ENCODE results near the gene CAPN13. TPM values are rescaled to one million over a fixed set of nuclear protein-coding genes. Genes with fewer than 3 reads are reported as not detected.

The CAPN13 gene
- polyA plus RNA-seq, 1 donor = 19.7 TPM

- 100% methylated on average over 1 of the region's 4 CpGs for WGBS (ENCODE audit: insufficient coverage, low lambda C conversion rate)
Observed at GRCh38 chr2:30808695-30809094, 1.4 kb upstream of the CAPN13 start.

GRCh38 chr2:30803281-30803680 lies 4.0 kb downstream of the CAPN13 start:
- H3K27ac ChIP-seq (ENCODE audit: low read length) = no peak overlapping the region
- H3K36me3 ChIP-seq (ENCODE audit: control insufficient read depth, insufficient read depth, low read length) = no peaks in the 10 kb centered on the region
- no peaks in the 10 kb centered on the region for H3K9me3 ChIP-seq (ENCODE audit: control insufficient read depth, low read depth, low read length)
- no peak for DNase-seq
- WGBS (ENCODE audit: insufficient coverage, low lambda C conversion rate) = no CpG with 5 or more reads among the region's 6 CpGs
- H3K4me1 ChIP-seq (ENCODE audit: control insufficient read depth, insufficient read depth, low read length) = peaks cover 4% of the 10 kb centered on the region
- H3K4me3 ChIP-seq (ENCODE audit: low read length) = no peak overlapping the region
- no peaks in the 10 kb centered on the region for H3K27me3 ChIP-seq (ENCODE audit: control insufficient read depth, insufficient read depth, low read length)

More at GRCh38 chr2:30808695-30809094, 1.4 kb upstream of the CAPN13 start:
- no peaks in the 10 kb centered on the region for H3K27me3 ChIP-seq (ENCODE audit: control insufficient read depth, insufficient read depth, low read length)
- no peak overlapping the region for H3K27ac ChIP-seq (ENCODE audit: low read length)
- no peak overlapping the region for H3K4me3 ChIP-seq (ENCODE audit: low read length)
- H3K9me3 ChIP-seq (ENCODE audit: control insufficient read depth, low read depth, low read length) = no peaks in the 10 kb centered on the region
- H3K4me1 ChIP-seq (ENCODE audit: control insufficient read depth, insufficient read depth, low read length) = peaks cover 4% of the 10 kb centered on the region
- no peak for DNase-seq
- H3K36me3 ChIP-seq (ENCODE audit: control insufficient read depth, insufficient read depth, low read length) = no peaks in the 10 kb centered on the region

- H3K27me3 ChIP-seq (ENCODE audit: control insufficient read depth, insufficient read depth, low read length) = no peaks in the 10 kb centered on the region
- WGBS (ENCODE audit: insufficient coverage, low lambda C conversion rate) = no CpG with 5 or more reads among the region's 4 CpGs
- H3K27ac ChIP-seq (ENCODE audit: low read length) = no peak overlapping the region
- no peaks in the 10 kb centered on the region for H3K36me3 ChIP-seq (ENCODE audit: control insufficient read depth, insufficient read depth, low read length)
- no peak overlapping the region for H3K4me3 ChIP-seq (ENCODE audit: low read length)
- H3K4me1 ChIP-seq (ENCODE audit: control insufficient read depth, insufficient read depth, low read length) = peaks cover 4% of the 10 kb centered on the region
- no peaks in the 10 kb centered on the region for H3K9me3 ChIP-seq (ENCODE audit: control insufficient read depth, low read depth, low read length)
- no peak for DNase-seq
Observed at GRCh38 chr2:30802611-30803010, 4.6 kb downstream of the CAPN13 start.

GRCh38 chr2:30801821-30802455 lies 5.3 kb downstream of the CAPN13 start:
- no CpG with 5 or more reads among the region's 13 CpGs for WGBS (ENCODE audit: insufficient coverage, low lambda C conversion rate)
- no peak overlapping the region for H3K27ac ChIP-seq (ENCODE audit: low read length)
- no peak for DNase-seq
- H3K27me3 ChIP-seq (ENCODE audit: control insufficient read depth, insufficient read depth, low read length) = no peaks in the 10 kb centered on the region
- H3K4me3 ChIP-seq (ENCODE audit: low read length) = no peak overlapping the region
- H3K4me1 ChIP-seq (ENCODE audit: control insufficient read depth, insufficient read depth, low read length) = peaks cover 3% of the 10 kb centered on the region
- no peaks in the 10 kb centered on the region for H3K9me3 ChIP-seq (ENCODE audit: control insufficient read depth, low read depth, low read length)
- no peaks in the 10 kb centered on the region for H3K36me3 ChIP-seq (ENCODE audit: control insufficient read depth, insufficient read depth, low read length)

- peaks cover 5% of the 10 kb centered on the region for H3K4me1 ChIP-seq (ENCODE audit: control insufficient read depth, insufficient read depth, low read length)
- H3K9me3 ChIP-seq (ENCODE audit: control insufficient read depth, low read depth, low read length) = no peaks in the 10 kb centered on the region
- no peak for DNase-seq
- no peak overlapping the region for H3K4me3 ChIP-seq (ENCODE audit: low read length)
- no peak overlapping the region for H3K27ac ChIP-seq (ENCODE audit: low read length)
- no peaks in the 10 kb centered on the region for H3K27me3 ChIP-seq (ENCODE audit: control insufficient read depth, insufficient read depth, low read length)
- no peaks in the 10 kb centered on the region for H3K36me3 ChIP-seq (ENCODE audit: control insufficient read depth, insufficient read depth, low read length)
- 100% methylated on average over 1 of the region's 5 CpGs for WGBS (ENCODE audit: insufficient coverage, low lambda C conversion rate)
Observed at GRCh38 chr2:30800159-30800558, 7.1 kb downstream of the CAPN13 start.

GRCh38 chr2:30799366-30799765 lies 7.9 kb downstream of the CAPN13 start:
- Histone ChIP-seq H3K36me3 (ENCODE audit: control insufficient read depth, insufficient read depth, low read length) (no peaks in the 10 kb centered on the region), H3K27ac (ENCODE audit: low read length) (no peak overlapping the region), H3K4me1 (ENCODE audit: control insufficient read depth, insufficient read depth, low read length) (peaks cover 5% of the 10 kb centered on the region), H3K4me3 (ENCODE audit: low read length) (no peak overlapping the region), H3K9me3 (ENCODE audit: control insufficient read depth, low read depth, low read length) (no peaks in the 10 kb centered on the region), H3K27me3 (ENCODE audit: control insufficient read depth, insufficient read depth, low read length) (no peaks in the 10 kb centered on the region)
- no peak for DNase-seq
- WGBS (ENCODE audit: insufficient coverage, low lambda C conversion rate) = 71% methylated on average over 1 of the region's 5 CpGs

- Histone ChIP-seq H3K27ac (ENCODE audit: low read length) (no peak overlapping the region), H3K9me3 (ENCODE audit: control insufficient read depth, low read depth, low read length) (no peaks in the 10 kb centered on the region), H3K27me3 (ENCODE audit: control insufficient read depth, insufficient read depth, low read length) (no peaks in the 10 kb centered on the region), H3K4me1 (ENCODE audit: control insufficient read depth, insufficient read depth, low read length) (peaks cover 5% of the 10 kb centered on the region), H3K4me3 (ENCODE audit: low read length) (no peak overlapping the region), H3K36me3 (ENCODE audit: control insufficient read depth, insufficient read depth, low read length) (no peaks in the 10 kb centered on the region)
- no CpG with 5 or more reads among the region's 6 CpGs for WGBS (ENCODE audit: insufficient coverage, low lambda C conversion rate)
- no peak for DNase-seq
Observed at GRCh38 chr2:30798536-30798991, 8.7 kb downstream of the CAPN13 start.

- no peaks in the 10 kb centered on the region for H3K9me3 ChIP-seq (ENCODE audit: control insufficient read depth, low read depth, low read length)
- H3K36me3 ChIP-seq (ENCODE audit: control insufficient read depth, insufficient read depth, low read length) = no peaks in the 10 kb centered on the region
- WGBS (ENCODE audit: insufficient coverage, low lambda C conversion rate) = 80% methylated on average over 1 of the region's 8 CpGs
- H3K4me3 ChIP-seq (ENCODE audit: low read length) = no peak overlapping the region
- no peak overlapping the region for H3K27ac ChIP-seq (ENCODE audit: low read length)
- H3K27me3 ChIP-seq (ENCODE audit: control insufficient read depth, insufficient read depth, low read length) = no peaks in the 10 kb centered on the region
- peaks cover 5% of the 10 kb centered on the region for H3K4me1 ChIP-seq (ENCODE audit: control insufficient read depth, insufficient read depth, low read length)
- DNase-seq = no peak
Observed at GRCh38 chr2:30797381-30798015, 9.7 kb downstream of the CAPN13 start.

- no peaks in the 10 kb centered on the region for H3K27me3 ChIP-seq (ENCODE audit: control insufficient read depth, insufficient read depth, low read length)
- H3K27ac ChIP-seq (ENCODE audit: low read length) = no peak overlapping the region
- no peaks in the 10 kb centered on the region for H3K9me3 ChIP-seq (ENCODE audit: control insufficient read depth, low read depth, low read length)
- DNase-seq = peak in 1 of 2 donors; percentile 30
- H3K4me3 ChIP-seq (ENCODE audit: low read length) = no peak overlapping the region
- H3K36me3 ChIP-seq (ENCODE audit: control insufficient read depth, insufficient read depth, low read length) = no peaks in the 10 kb centered on the region
- WGBS (ENCODE audit: insufficient coverage, low lambda C conversion rate) = 80% methylated on average over 1 of the region's 4 CpGs
- H3K4me1 ChIP-seq (ENCODE audit: control insufficient read depth, insufficient read depth, low read length) = peaks cover 5% of the 10 kb centered on the region
Observed at GRCh38 chr2:30796699-30797098, 10.5 kb downstream of the CAPN13 start.

- no peaks in the 10 kb centered on the region for H3K9me3 ChIP-seq (ENCODE audit: control insufficient read depth, low read depth, low read length)
- H3K27me3 ChIP-seq (ENCODE audit: control insufficient read depth, insufficient read depth, low read length) = no peaks in the 10 kb centered on the region
- DNase-seq = no peak
- no peak overlapping the region for H3K27ac ChIP-seq (ENCODE audit: low read length)
- 80% methylated on average over 4 of the region's 4 CpGs for WGBS (ENCODE audit: insufficient coverage, low lambda C conversion rate)
- peaks cover 5% of the 10 kb centered on the region for H3K4me1 ChIP-seq (ENCODE audit: control insufficient read depth, insufficient read depth, low read length)
- H3K4me3 ChIP-seq (ENCODE audit: low read length) = no peak overlapping the region
- H3K36me3 ChIP-seq (ENCODE audit: control insufficient read depth, insufficient read depth, low read length) = no peaks in the 10 kb centered on the region
Observed at GRCh38 chr2:30792521-30792920, 14.7 kb downstream of the CAPN13 start.

GRCh38 chr2:30790879-30791278 lies 16.4 kb downstream of the CAPN13 start:
- WGBS (ENCODE audit: insufficient coverage, low lambda C conversion rate) = 64% methylated on average over 2 of the region's 3 CpGs
- no peak for DNase-seq

More at GRCh38 chr2:30790879-30791278, 16.4 kb downstream of the CAPN13 start:
- no peaks in the 10 kb centered on the region for H3K36me3 ChIP-seq (ENCODE audit: control insufficient read depth, insufficient read depth, low read length)
- H3K4me1 ChIP-seq (ENCODE audit: control insufficient read depth, insufficient read depth, low read length) = no peaks in the 10 kb centered on the region
- H3K4me3 ChIP-seq (ENCODE audit: low read length) = no peak overlapping the region
- H3K27me3 ChIP-seq (ENCODE audit: control insufficient read depth, insufficient read depth, low read length) = no peaks in the 10 kb centered on the region
- no peaks in the 10 kb centered on the region for H3K9me3 ChIP-seq (ENCODE audit: control insufficient read depth, low read depth, low read length)
- H3K27ac ChIP-seq (ENCODE audit: low read length) = no peak overlapping the region

Data from large intestine (tissue), 3 donors.